ENCODE data around the gene ZFR.
"Not testable (repeated sequence)": the region's sequence is repeated elsewhere in the genome, so short reads cannot be mapped to it uniquely, and the experiment has no call there.

Gene ZFR

GRCh38 chr5:32444431-32445286, at the start of gene ZFR:
Gene ZFR (minus strand): TSS chr5:32444740. CDS start chr5:32444658, 82 bp downstream.
- DNase-seq: peak; percentile 87

- no peak for DNase-seq
Measured at GRCh38 chr5:32490972-32491557, 46.5 kb upstream of the ZFR start.

GRCh38 chr5:32489791-32490562, 45.4 kb upstream of the ZFR start:
- peak; percentile 93 for DNase-seq

GRCh38 chr5:32487424-32487823, 42.9 kb upstream of the ZFR start:
- no peak for DNase-seq

GRCh38 chr5:32487008-32487407, 42.5 kb upstream of the ZFR start:
- DNase-seq: no peak

GRCh38 chr5:32482193-32482592, 37.7 kb upstream of the ZFR start:
- no peak for DNase-seq

GRCh38 chr5:32479096-32479495, 34.6 kb upstream of the ZFR start:
- DNase-seq: no peak

GRCh38 chr5:32476891-32477290, 32.4 kb upstream of the ZFR start:
- DNase-seq: no peak

- DNase-seq: no peak
Measured at GRCh38 chr5:32475334-32476097, 31.0 kb upstream of the ZFR start.

GRCh38 chr5:32474209-32474854, 29.8 kb upstream of the ZFR start:
- DNase-seq: no peak

- no peak for DNase-seq
Measured at GRCh38 chr5:32473072-32473471, 28.5 kb upstream of the ZFR start.

- no peak for DNase-seq
Measured at GRCh38 chr5:32471784-32472183, 27.2 kb upstream of the ZFR start.

- DNase-seq: no peak
Measured at GRCh38 chr5:32465076-32465475, 20.5 kb upstream of the ZFR start.

- no peak for DNase-seq
Measured at GRCh38 chr5:32462618-32463017, 18.1 kb upstream of the ZFR start.

GRCh38 chr5:32461441-32462120, 17.0 kb upstream of the ZFR start:
- DNase-seq: no peak

GRCh38 chr5:32460702-32461101, 16.2 kb upstream of the ZFR start:
- no peak for DNase-seq

- DNase-seq: no peak
Measured at GRCh38 chr5:32458880-32459495, 14.4 kb upstream of the ZFR start.

GRCh38 chr5:32455311-32455710, 10.8 kb upstream of the ZFR start:
- DNase-seq: no peak

GRCh38 chr5:32454821-32455220, 10.3 kb upstream of the ZFR start:
- DNase-seq: no peak

- no peak for DNase-seq
Measured at GRCh38 chr5:32453916-32454315, 9.4 kb upstream of the ZFR start.

GRCh38 chr5:32452316-32452715, 7.8 kb upstream of the ZFR start:
- DNase-seq: not testable (repeated sequence)
